Parathyroid adenoma (tissue), 2 donors: Measurements from ENCODE around the gene STPG4.

ENCODE experiments used
- H2AFZ ChIP-seq: fragments of 300-600 bp; sonication (generic); one replicate; pipeline ENCODE4 v1.7.0; 2017; ENCODE audit warnings: antibody characterized with exemption, mild to moderate bottlenecking
- H3K27ac ChIP-seq: fragments of 300-600 bp; sonication (generic); one replicate; pipeline ENCODE4 v1.7.0; 2017
- H3K27me3 ChIP-seq: fragments of 300-600 bp; sonication (generic); one replicate; pipeline ENCODE4 v1.7.0; 2017; ENCODE audit warnings: low read length; ENCODE audit not compliant: control insufficient read depth, insufficient read depth
- H3K36me3 ChIP-seq: fragments of 300-600 bp; sonication (generic); one replicate; pipeline ENCODE4 v1.7.0; 2017; ENCODE audit warnings: low read length; ENCODE audit not compliant: control insufficient read depth, insufficient read depth
- H3K4me1 ChIP-seq: fragments of 300-600 bp; sonication (generic); one replicate; pipeline ENCODE4 v1.7.0; 2017; ENCODE audit warnings: control low read depth
- H3K4me2 ChIP-seq: fragments of 300-600 bp; sonication (generic); one replicate; pipeline ENCODE4 v1.7.0; 2017; ENCODE audit warnings: low read length
- H3K4me3 ChIP-seq: fragments of 300-600 bp; sonication (generic); one replicate; pipeline ENCODE4 v1.7.0; 2017; ENCODE audit warnings: low read depth, low read length
- H3K79me2 ChIP-seq: fragments of 300-600 bp; sonication (generic); one replicate; pipeline ENCODE4 v1.7.0; 2017; ENCODE audit warnings: control low read depth
- H3K9ac ChIP-seq: fragments of 300-600 bp; sonication (generic); one replicate; pipeline ENCODE4 v1.7.0; 2017; ENCODE audit warnings: mild to moderate bottlenecking
- H3K9me3 ChIP-seq: fragments of 300-600 bp; sonication (generic); one replicate; pipeline ENCODE4 v1.7.0; 2017; ENCODE audit warnings: low read length; ENCODE audit not compliant: control insufficient read depth
- TF ChIP-seq, protein P1 (sequence below): fragments of 300-600 bp; sonication (generic); IDR thresholded peaks from one replicate; pipeline ENCODE4 v1.7.0; 2017; ENCODE audit warnings: antibody characterized with exemption, mild to moderate bottlenecking
- donor health status: primary hyperparathyroidism.

The STPG4 gene

GRCh38 chr2:47134386-47135090 is 20.6 kb downstream of the STPG4 start:
- Histone ChIP-seq H3K79me2 (no peaks in the 10 kb centered on the region), H3K27me3 (no peaks in the 10 kb centered on the region), H3K27ac (no peak overlapping the region), H3K9ac (no peak overlapping the region), H3K36me3 (no peaks in the 10 kb centered on the region), H3K9me3 (no peaks in the 10 kb centered on the region), H3K4me3 (no peak overlapping the region), H2AFZ (no peak overlapping the region), H3K4me1 (no peaks in the 10 kb centered on the region), H3K4me2 (no peak overlapping the region)
- TF ChIP-seq, protein P1, sequence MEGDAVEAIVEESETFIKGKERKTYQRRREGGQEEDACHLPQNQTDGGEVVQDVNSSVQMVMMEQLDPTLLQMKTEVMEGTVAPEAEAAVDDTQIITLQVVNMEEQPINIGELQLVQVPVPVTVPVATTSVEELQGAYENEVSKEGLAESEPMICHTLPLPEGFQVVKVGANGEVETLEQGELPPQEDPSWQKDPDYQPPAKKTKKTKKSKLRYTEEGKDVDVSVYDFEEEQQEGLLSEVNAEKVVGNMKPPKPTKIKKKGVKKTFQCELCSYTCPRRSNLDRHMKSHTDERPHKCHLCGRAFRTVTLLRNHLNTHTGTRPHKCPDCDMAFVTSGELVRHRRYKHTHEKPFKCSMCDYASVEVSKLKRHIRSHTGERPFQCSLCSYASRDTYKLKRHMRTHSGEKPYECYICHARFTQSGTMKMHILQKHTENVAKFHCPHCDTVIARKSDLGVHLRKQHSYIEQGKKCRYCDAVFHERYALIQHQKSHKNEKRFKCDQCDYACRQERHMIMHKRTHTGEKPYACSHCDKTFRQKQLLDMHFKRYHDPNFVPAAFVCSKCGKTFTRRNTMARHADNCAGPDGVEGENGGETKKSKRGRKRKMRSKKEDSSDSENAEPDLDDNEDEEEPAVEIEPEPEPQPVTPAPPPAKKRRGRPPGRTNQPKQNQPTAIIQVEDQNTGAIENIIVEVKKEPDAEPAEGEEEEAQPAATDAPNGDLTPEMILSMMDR = no peak

- no peaks in the 10 kb centered on the region for H3K36me3 ChIP-seq
- H3K27ac ChIP-seq = no peak overlapping the region
- TF ChIP-seq, protein P1 = no peak
- no peak overlapping the region for H3K4me3 ChIP-seq
- no peaks in the 10 kb centered on the region for H3K4me1 ChIP-seq
- H3K79me2 ChIP-seq = no peaks in the 10 kb centered on the region
- H3K9ac ChIP-seq = no peak overlapping the region
- no peaks in the 10 kb centered on the region for H3K9me3 ChIP-seq
- no peak overlapping the region for H3K4me2 ChIP-seq
- no peaks in the 10 kb centered on the region for H3K27me3 ChIP-seq
- H2AFZ ChIP-seq = no peak overlapping the region
These were observed 22.1 kb downstream of the STPG4 start for GRCh38 chr2:47133046-47133445.

GRCh38 chr2:47129191-47129706 is 25.9 kb downstream of the STPG4 start:
- H3K4me3 ChIP-seq = no peak overlapping the region
- H3K4me2 ChIP-seq = no peak overlapping the region
- no peaks in the 10 kb centered on the region for H3K9me3 ChIP-seq
- H3K79me2 ChIP-seq = no peaks in the 10 kb centered on the region
- H3K36me3 ChIP-seq = no peaks in the 10 kb centered on the region
- H3K9ac ChIP-seq = no peak overlapping the region
- no peak overlapping the region for H2AFZ ChIP-seq
- no peaks in the 10 kb centered on the region for H3K27me3 ChIP-seq
- no peaks in the 10 kb centered on the region for H3K4me1 ChIP-seq
- H3K27ac ChIP-seq = no peak overlapping the region
- TF ChIP-seq, protein P1 = no peak

DNA sequence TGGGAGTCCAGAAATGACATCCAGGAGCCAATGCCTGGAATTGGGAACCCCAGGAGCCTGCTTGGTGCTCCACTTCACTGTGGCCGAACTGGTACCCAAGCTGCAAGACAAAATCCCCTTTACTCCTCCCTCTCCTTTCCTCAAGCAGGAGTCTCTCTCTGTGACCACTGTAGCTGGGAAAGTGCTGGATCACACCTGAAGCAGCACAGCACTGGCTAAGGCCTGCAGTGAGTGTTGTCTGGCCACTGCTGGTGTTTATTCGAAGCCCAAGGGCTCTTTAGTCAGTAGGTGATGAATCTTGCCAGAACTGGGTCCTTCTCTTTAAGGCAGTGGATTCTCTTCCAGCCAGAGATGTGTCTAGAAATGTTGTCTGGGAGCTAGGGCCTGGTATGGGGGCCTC is 26.4 kb downstream of the STPG4 start:
- Histone ChIP-seq H3K79me2 (no peaks in the 10 kb centered on the region), H3K36me3 (no peaks in the 10 kb centered on the region), H3K27ac (no peak overlapping the region), H2AFZ (no peak overlapping the region), H3K9ac (no peak overlapping the region), H3K27me3 (no peaks in the 10 kb centered on the region), H3K4me3 (no peak overlapping the region), H3K4me2 (no peak overlapping the region), H3K9me3 (no peaks in the 10 kb centered on the region), H3K4me1 (no peaks in the 10 kb centered on the region)
- TF ChIP-seq, protein P1 = no peak
